AG04450 (cell line): Measurements from ENCODE around the gene BATF2. TPM values are rescaled to one million over a fixed set of nuclear protein-coding genes. Genes with fewer than 3 reads are reported as not detected.

Experiments
- CTCF ChIA-PET: fragments of 300-600, 350-600 bp; formaldehyde crosslinking; extraction: SDS; loops from one replicate; lab custom pipeline; 2022; ENCODE audit warnings: antibody characterized with exemption, inconsistent platforms; lab: Charles Lee
- POLR2A ChIA-PET: fragments of 350-600 bp; formaldehyde crosslinking; extraction: SDS; loops from one replicate; lab custom pipeline; 2021; ENCODE audit warnings: antibody characterized with exemption, inconsistent platforms; lab: Yijun Ruan, JAX
- DNase-seq: peaks from one replicate; pipeline ENCODE4 v3.0.0-alpha.2; 2011; ENCODE audit warnings: low read depth, low spot score
- H3K27ac ChIP-seq: one replicate; pipeline ENCODE4 v1.5.1; 2012; ENCODE audit warnings: low read depth, low read length, control low read depth
- H3K27me3 ChIP-seq: one replicate; pipeline ENCODE4 v1.6.0; 2012; ENCODE audit warnings: low read length; ENCODE audit not compliant: control insufficient read depth, insufficient read depth
- H3K4me3 ChIP-seq: 2 replicates; pipeline ENCODE4 v1.5.1; 2011; ENCODE audit warnings: mild to moderate bottlenecking, low read depth, low read length, control low read depth
- H3K9me3 ChIP-seq: 2 replicates; pipeline ENCODE4 v1.5.1; 2012; ENCODE audit warnings: low read length; ENCODE audit not compliant: control insufficient read depth, insufficient read depth
- polyA plus RNA-seq: library from polyadenylated mRNA; depleted of rRNA; stranded (reverse); fragments of >200 nt; gene quantifications from 2 replicates; pipeline ENCODE4 v1.2.3, GENCODE V29; 2011
- TF ChIP-seq, protein P1 (sequence below): IDR thresholded peaks from 2 replicates; pipeline ENCODE4 v1.5.1; 2011; ENCODE audit warnings: low read depth, low read length, control low read depth, inconsistent platforms

Gene BATF2
- polyA plus RNA-seq, 1 experiment: 1.5 TPM

- TF ChIP-seq, protein P1, sequence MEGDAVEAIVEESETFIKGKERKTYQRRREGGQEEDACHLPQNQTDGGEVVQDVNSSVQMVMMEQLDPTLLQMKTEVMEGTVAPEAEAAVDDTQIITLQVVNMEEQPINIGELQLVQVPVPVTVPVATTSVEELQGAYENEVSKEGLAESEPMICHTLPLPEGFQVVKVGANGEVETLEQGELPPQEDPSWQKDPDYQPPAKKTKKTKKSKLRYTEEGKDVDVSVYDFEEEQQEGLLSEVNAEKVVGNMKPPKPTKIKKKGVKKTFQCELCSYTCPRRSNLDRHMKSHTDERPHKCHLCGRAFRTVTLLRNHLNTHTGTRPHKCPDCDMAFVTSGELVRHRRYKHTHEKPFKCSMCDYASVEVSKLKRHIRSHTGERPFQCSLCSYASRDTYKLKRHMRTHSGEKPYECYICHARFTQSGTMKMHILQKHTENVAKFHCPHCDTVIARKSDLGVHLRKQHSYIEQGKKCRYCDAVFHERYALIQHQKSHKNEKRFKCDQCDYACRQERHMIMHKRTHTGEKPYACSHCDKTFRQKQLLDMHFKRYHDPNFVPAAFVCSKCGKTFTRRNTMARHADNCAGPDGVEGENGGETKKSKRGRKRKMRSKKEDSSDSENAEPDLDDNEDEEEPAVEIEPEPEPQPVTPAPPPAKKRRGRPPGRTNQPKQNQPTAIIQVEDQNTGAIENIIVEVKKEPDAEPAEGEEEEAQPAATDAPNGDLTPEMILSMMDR: no peak
- CTCF ChIA-PET: interaction anchor here (0.7 kb wide), 1 partner anchor 25 kb away, joined by 4 read pairs; the partner anchor contains the start of gene BATF2
- Histone ChIP-seq H3K9me3 (peaks cover 8% of the 10 kb centered on the region; the same call in 1 of the 2 replicates), H3K27ac (no peak within 1 kb of the TSS), H3K27me3 (no peaks in the 10 kb centered on the region), H3K4me3 (peak within 1 kb of the TSS; percentile 45)
- POLR2A ChIA-PET: interaction anchor here (0.6 kb wide), 1 partner anchor 1318 kb away, joined by 4 read pairs; the partner anchor contains the start of gene YIF1A
- DNase-seq: peak; percentile 30
Observed at GRCh38 chr11:64971421-64972233, 25.1 kb downstream of the BATF2 start, which contains the start of gene MAJIN. MAJIN (minus strand) TSS chr11:64972108; CDS start chr11:64959405, 12,703 bp downstream.

GRCh38 chr11:64970731-64971151 lies 26.0 kb downstream of the BATF2 start:
- no peak overlapping the region for H3K27ac ChIP-seq
- ChIA-PET CTCF (no interaction called here), POLR2A (no interaction called here)
- no peak for DNase-seq
- H3K27me3 ChIP-seq: no peaks in the 10 kb centered on the region
- H3K9me3 ChIP-seq: peaks cover 8% of the 10 kb centered on the region; the same call in 1 of the 2 replicates
- TF ChIP-seq, protein P1: no peak
- no peak overlapping the region for H3K4me3 ChIP-seq

DNA sequence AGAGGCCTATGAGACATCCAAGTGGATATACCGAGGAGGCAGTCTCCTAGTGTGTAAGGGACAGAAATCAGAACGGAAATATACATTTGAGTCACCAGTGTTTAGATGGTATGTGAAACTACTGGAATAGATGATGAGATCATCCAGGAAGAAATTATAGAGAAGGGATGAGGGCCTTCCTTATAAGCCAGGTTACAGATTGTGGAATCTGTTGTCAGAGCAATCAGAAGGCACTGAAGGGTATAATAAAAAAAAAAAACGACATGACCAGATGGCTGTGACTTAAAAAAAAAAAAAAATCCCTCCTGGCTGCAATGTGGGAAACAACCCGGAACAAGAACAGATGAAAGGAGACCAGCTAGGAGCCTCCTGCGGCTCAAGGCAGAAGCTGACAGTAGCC lies 27.6 kb downstream of the BATF2 start:
- Histone ChIP-seq H3K4me3 (no peak overlapping the region), H3K27ac (no peak overlapping the region), H3K9me3 (peaks cover 8% of the 10 kb centered on the region; the same call in 1 of the 2 replicates), H3K27me3 (no peaks in the 10 kb centered on the region)
- ChIA-PET CTCF (no interaction called here), POLR2A (no interaction called here)
- DNase-seq: peak; percentile 7
- TF ChIP-seq, protein P1: no peak

- POLR2A ChIA-PET: no interaction called here
- peaks cover 8% of the 10 kb centered on the region; the same call in 1 of the 2 replicates for H3K9me3 ChIP-seq
- no peak overlapping the region for H3K27ac ChIP-seq
- CTCF ChIA-PET: no interaction called here
- H3K4me3 ChIP-seq: no peak overlapping the region
- TF ChIP-seq, protein P1: no peak
- H3K27me3 ChIP-seq: peaks cover 3% of the 10 kb centered on the region
- no peak for DNase-seq
Observed at GRCh38 chr11:64967375-64967774, 29.4 kb downstream of the BATF2 start.

- Histone ChIP-seq H3K9me3 (no peaks in the 10 kb centered on the region), H3K4me3 (no peak overlapping the region), H3K27ac (no peak overlapping the region), H3K27me3 (peaks cover 14% of the 10 kb centered on the region)
- no peak for DNase-seq
- POLR2A ChIA-PET: no interaction called here
- TF ChIP-seq, protein P1: no peak
- CTCF ChIA-PET: interaction anchor here (0.7 to 1.6 kb wide), 3 partner anchors 10 to 275 kb away, joined by 3 read pairs; no protein-coding TSS in a partner anchor
Observed at GRCh38 chr11:64963072-64963631, 33.6 kb downstream of the BATF2 start.
